ENCODE measurements around the gene CCDC107.

CCDC107 gene

GRCh38 chr9:35686222-35687203 is 28.4 kb downstream of the CCDC107 start:
- peak; percentile 43 for DNase-seq

- DNase-seq: no peak
Observed at GRCh38 chr9:35687306-35687705, 29.2 kb downstream of the CCDC107 start.

DNA sequence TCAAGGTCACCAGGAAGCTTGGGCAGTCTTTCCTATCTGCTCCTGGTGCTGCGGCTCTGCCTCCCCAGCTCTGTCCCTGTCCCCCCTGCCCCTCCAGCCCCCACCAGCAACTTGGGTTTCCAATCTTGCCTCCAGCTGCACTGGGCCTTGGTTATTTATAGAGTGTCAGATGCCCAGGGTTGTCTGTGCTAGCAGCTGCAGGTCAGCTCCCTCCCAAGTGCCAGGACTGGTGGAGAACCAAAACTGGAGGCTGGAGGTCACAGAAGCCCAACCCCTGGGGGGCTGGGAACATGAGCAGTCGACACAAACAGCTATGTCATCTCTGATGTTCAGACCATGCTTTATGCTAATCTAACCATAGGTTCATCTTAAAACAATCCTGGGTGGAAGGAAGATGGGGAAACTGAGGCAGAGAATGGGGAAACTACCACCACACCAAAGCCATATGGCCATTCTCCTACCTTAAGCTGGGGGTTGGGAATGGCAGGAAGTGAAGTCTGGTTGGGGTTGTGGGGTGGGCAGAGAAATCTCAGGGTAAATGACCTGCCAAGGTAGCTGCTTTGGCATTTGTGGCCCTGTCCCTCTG is 30.0 kb downstream of the CCDC107 start:
- no peak for DNase-seq

DNA sequence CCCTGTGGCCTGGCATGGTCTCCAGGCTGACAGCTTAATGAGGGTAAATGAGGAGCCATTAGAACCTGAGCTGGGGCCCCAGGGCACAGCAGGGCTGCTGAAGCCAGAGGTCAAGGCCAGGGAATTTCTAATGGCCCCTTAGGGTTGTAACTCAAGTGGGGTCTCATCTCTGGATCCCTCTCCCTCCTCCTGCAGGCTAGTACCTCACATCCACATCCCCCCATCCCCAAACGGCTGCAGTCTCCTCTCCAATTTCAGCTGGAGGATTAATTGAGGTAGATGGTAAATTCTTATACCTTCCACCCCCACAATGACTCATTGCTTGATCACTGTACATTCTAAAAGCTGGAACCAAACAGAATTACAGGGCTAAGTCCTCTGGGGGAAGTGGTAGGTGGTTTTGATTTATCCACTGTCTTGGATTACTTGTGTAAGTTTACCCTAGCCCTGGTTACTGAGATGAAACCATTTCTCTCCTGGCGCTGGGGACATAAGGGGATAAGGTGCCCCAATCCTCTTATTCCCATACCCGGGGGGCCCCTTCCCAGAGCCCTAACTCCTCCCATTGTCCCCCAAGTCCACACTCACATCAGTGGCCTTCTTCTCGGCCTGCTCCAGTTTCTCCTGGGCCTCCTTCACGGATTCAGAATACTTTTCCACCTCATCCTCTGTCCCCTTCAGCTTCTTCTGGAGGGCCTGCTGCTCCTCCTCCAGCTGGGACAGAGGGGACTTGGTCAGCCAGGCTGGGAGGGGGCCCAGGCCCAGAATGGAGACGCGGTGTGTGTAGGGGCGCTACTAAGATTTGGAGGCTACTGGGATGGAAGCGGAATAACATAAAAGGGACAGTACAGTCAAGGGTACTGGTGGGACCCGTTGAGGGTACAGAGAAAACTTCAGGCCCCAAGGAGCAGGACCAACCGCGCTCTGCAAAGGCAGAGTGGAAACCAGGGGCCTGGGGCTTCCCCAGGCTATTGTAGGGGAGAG is 30.8 kb downstream of the CCDC107 start:
- DNase-seq: peak; percentile 90

GRCh38 chr9:35689542-35690293 is 31.6 kb downstream of the CCDC107 start, which contains the start of gene TPM2:
TPM2 (minus strand) TSS chr9:35689925; CDS start chr9:35689817, 108 bp downstream.
- peak; percentile 95 for DNase-seq

GRCh38 chr9:35690294-35690613 is 32.2 kb downstream of the CCDC107 start:
- DNase-seq: no peak

- DNase-seq: peak; percentile 90
Observed at GRCh38 chr9:35690614-35691333, 32.7 kb downstream of the CCDC107 start.

DNA sequence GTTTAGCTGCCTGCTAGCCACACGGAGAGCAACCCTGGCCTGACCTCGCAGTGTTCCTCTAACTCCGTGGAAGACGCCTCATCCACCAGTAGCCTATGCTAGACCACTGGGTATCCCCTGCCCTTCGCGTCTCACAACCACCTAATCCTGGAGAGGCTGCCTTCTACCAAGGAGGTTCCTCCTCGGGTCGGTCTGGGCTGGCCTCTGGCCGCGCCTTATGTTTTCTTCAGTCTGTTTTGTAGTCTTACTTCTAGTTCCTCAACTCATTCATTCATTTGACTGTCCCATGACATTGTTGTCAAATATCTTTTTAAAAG is 33.2 kb downstream of the CCDC107 start:
- no peak for DNase-seq

DNA sequence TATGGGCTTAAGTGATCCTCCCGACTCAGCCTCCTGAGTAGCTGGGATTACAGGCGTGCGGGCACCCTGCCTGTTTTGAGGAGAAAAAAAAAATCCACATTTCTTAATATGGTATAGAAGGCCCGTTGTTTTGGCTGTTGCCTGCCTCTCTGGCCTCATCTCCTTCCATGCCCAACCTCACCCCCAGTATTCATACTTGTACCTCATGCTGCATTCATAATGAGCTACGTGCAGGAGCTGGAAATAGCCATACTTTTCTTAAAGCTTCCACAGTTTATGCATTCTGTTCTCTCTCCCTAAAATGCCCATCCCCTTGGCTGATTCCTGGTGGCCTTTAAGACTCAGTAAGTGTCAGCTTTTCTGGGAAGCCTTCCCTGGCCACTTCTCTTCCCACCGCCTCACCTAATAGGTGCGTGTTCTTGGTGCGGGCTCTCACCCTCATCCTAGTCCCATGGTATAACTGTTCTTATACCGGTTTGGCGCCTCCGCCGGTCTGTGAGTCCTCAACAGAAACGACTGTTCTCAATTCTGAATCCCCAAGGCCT is 33.7 kb downstream of the CCDC107 start:
- DNase-seq: peak; percentile 33

DNA sequence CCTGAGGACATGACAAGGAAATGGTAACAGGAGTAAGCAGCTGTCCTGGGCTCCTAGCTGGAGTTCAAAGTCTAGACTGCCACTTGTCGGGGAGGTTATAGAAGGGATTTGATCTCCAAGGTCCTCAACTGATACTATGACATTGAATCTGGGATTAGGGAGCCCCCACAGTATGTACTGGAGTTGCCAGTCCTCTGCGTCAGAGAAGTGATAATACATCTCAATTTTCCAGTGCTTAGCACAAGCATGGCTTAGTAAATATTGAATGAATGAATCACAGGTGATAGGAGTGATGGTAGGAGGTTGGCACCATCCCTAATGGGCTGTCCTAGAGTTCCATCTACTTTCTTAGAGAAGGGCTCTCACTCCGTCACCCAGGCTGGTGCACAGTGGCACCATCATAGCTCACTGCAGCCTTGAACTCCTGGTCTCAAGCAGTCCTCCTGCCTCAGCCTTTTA is 37.9 kb downstream of the CCDC107 start:
- DNase-seq: no peak

- DNase-seq: peak; percentile 38
Observed at GRCh38 chr9:35696520-35697215, 38.6 kb downstream of the CCDC107 start.

GRCh38 chr9:35697486-35697885 is 39.4 kb downstream of the CCDC107 start:
- no peak for DNase-seq

GRCh38 chr9:35698231-35698630 is 40.1 kb downstream of the CCDC107 start:
- DNase-seq: no peak

DNA sequence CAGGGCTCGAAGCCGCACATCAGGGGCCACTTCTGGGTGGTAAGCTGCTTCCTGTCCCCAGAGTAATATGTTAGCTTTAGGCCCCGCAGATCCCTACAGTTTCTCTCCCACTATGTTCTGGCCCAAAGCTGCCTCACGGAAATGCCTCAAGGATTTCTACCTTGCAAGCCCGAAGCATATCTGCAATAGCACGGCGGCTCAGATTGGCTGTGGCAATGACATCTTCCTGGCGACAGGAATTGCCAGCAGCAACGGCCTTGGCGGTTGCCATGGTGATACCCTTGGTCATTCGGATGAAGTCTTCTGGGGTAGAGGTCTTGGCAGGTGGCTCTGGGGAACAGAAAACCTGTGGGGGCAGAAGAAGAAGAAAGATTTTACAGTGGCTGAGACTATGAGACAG is 41.9 kb downstream of the CCDC107 start:
- no peak for DNase-seq

- DNase-seq: no peak
Observed at GRCh38 chr9:35700942-35701341, 42.9 kb downstream of the CCDC107 start.

DNA sequence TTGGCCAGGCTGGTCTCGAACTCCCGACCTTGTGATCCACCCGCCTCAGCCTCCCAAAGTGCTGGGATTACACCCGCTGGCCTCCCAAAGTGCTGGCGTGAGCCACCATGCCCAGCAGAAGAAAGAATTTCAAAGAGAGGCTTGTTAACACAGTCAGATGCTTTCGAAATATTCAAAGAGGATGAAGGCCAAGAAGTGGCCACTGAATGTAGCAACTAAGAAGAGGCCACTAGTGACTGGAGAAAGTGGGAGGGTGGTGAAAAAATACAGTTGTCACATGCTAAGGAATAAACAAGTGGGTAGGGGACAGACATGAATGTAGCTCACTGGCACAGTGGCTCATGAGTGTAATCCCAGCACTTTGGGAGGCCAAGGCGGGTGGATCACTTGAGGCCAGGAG is 44.6 kb downstream of the CCDC107 start:
- no peak for DNase-seq

GRCh38 chr9:35703906-35704672 is 46.0 kb downstream of the CCDC107 start:
- no peak for DNase-seq

GRCh38 chr9:35705372-35705771 is 47.3 kb downstream of the CCDC107 start:
- DNase-seq: no peak

GRCh38 chr9:35705836-35706430 is 47.8 kb downstream of the CCDC107 start:
- no peak for DNase-seq

All from fibroblast of skin of right biceps (primary cell).